Panc1 (cell line): ENCODE measurements around the gene TTLL11. TPM values are rescaled to one million over a fixed set of nuclear protein-coding genes. Genes with fewer than 3 reads are reported as not detected.

ENCODE experiments used
- ATAC-seq: fragments of 200-7000 bp; cut with Tn5 transposase; 2 replicates; pipeline ENCODE4 v1.9.1; 2020; ENCODE audit warnings: mild to moderate bottlenecking, moderate library complexity
- BruUV-seq: library from RNA; stranded (reverse); fragments of 400-500 nt; replicated peaks from 2 replicates; lab custom pipeline; 2021; lab: Mats Ljungman, UMichigan
- CTCF ChIA-PET: fragments of 300-600 bp; sonication (Branson Sonifier 250); formaldehyde crosslinking; loops from one replicate; lab custom pipeline; 2022; ENCODE audit warnings: antibody characterized with exemption; lab: Charles Lee
- POLR2A ChIA-PET: fragments of 300-600 bp; sonication (Branson Sonifier 250); formaldehyde crosslinking; loops from one replicate; lab custom pipeline; 2022; ENCODE audit warnings: antibody characterized with exemption; lab: Charles Lee
- DNase-seq: peaks from one replicate; pipeline ENCODE4 v3.0.0-alpha.2; 2010; ENCODE audit warnings: low read depth, low spot score
- H3K27ac ChIP-seq: 2 replicates; pipeline ENCODE4 v1.5.1; 2011; ENCODE audit warnings: mild to moderate bottlenecking, low read length, inconsistent platforms
- H3K27me3 ChIP-seq: fragments of 200-500 bp; sonication (Bioruptor generic); 2 replicates; pipeline ENCODE4 v1.6.0; 2014; ENCODE audit warnings: low read length, inconsistent platforms; ENCODE audit not compliant: control insufficient read depth, insufficient read depth
- H3K36me3 ChIP-seq: fragments of 200-500 bp; sonication (Bioruptor generic); 2 replicates; pipeline ENCODE4 v1.5.1; 2014; ENCODE audit warnings: inconsistent platforms, mild to moderate bottlenecking, low read length, moderate library complexity; ENCODE audit not compliant: control insufficient read depth, insufficient read depth
- H3K4me1 ChIP-seq: 2 replicates; pipeline ENCODE4 v1.5.1; 2011; ENCODE audit warnings: inconsistent platforms, mild to moderate bottlenecking, low read length, moderate library complexity; ENCODE audit not compliant: control insufficient read depth, insufficient read depth
- H3K4me3 ChIP-seq, 2 experiments: 2 replicates each; pipeline ENCODE4 v1.5.1; 2011 to 2012; ENCODE audit warnings: low read depth in 2 of 2, low read length in 2 of 2, mild to moderate bottlenecking in 2 of 2, inconsistent platforms in 1 of 2, moderate library complexity in 1 of 2
- H3K9me3 ChIP-seq: fragments of 200-500 bp; sonication (Bioruptor generic); 2 replicates; pipeline ENCODE4 v1.5.1; 2014; ENCODE audit warnings: low read depth, mild to moderate bottlenecking, inconsistent platforms, low read length, moderate library complexity; ENCODE audit not compliant: control insufficient read depth, insufficient read depth
- CTCF ChIP-seq: fragments of 450-650 bp; IDR thresholded peaks from 2 replicates; pipeline ENCODE4 v1.5.1; 2017; ENCODE audit warnings: mild to moderate bottlenecking
- POLR2AphosphoS5 ChIP-seq: IDR thresholded peaks from 2 replicates; pipeline ENCODE4 v1.6.1; 2012; ENCODE audit warnings: mild to moderate bottlenecking, low read depth, low read length, moderate library complexity
- REST ChIP-seq, 2 experiments: IDR thresholded peaks; 2 replicates each; pipeline ENCODE4 v1.6.1; 2011 to 2012; ENCODE audit warnings: low read depth in 2 of 2, control low read depth in 1 of 2, low read length in 1 of 2, mild to moderate bottlenecking in 1 of 2, moderate library complexity in 1 of 2; ENCODE audit not compliant: insufficient read depth in 1 of 2
- SIN3A ChIP-seq: IDR thresholded peaks from 2 replicates; pipeline ENCODE4 v1.6.1; 2012; ENCODE audit warnings: low read depth, mild to moderate bottlenecking, low read length, moderate library complexity, borderline replicate concordance; ENCODE audit not compliant: insufficient read depth
- TCF7L2 ChIP-seq: IDR thresholded peaks from 2 replicates; pipeline ENCODE4 v1.6.1; 2011; ENCODE audit warnings: mild to moderate bottlenecking, low read depth, low read length, inconsistent platforms
- in situ Hi-C: cut with HindIII; loops from 2 replicates; pipeline ENCODE4 v1.10.0; 2016; ENCODE audit warnings: low sequenced_read_pairs, low pct_unique_long_range_greater_than_20kb
- intact Hi-C: fragments of 100-400 bp; cut with micrococcal nuclease; formaldehyde crosslinking; loops from one replicate; pipeline ENCODE4 v1.10.0; 2022; ENCODE audit not compliant: unreplicated experiment
- total RNA-seq: library from RNA; stranded (reverse); gene quantifications from one replicate; pipeline ENCODE4 v1.2.1, GENCODE V29; 2021; ENCODE audit not compliant: unreplicated experiment

TTLL11 gene
- total RNA-seq, 1 experiment from 2014 or later, result 1.1 TPM

- ChIA-PET CTCF (no interaction called here), POLR2A (interaction anchor here (0.7 kb wide), 1 partner anchor 58 kb away, joined by 4 read pairs; no protein-coding TSS in a partner anchor)
- Histone ChIP-seq H3K27me3 (no peaks in the 10 kb centered on the region), H3K27ac (no peak overlapping the region), H3K9me3 (no peaks in the 10 kb centered on the region), H3K4me1 (no peaks in the 10 kb centered on the region), H3K36me3 (no peaks in the 10 kb centered on the region), H3K4me3 (no peak overlapping the region)
- no TSS peak for BruUV-seq
- TF ChIP-seq TCF7L2 (no peak), CTCF (no peak), POLR2AphosphoS5 (no peak)
- in situ Hi-C loops, result no loop called here
- ATAC-seq (no peak), DNase-seq (no peak)
- intact Hi-C loops, result no loop called here
These were observed 175.5 kb downstream of the TTLL11 start for GRCh38 chr9:121917375-121918335.

GRCh38 chr9:121915304-121915625, 177.8 kb downstream of the TTLL11 start:
- BruUV-seq, result no TSS peak
- DNase-seq (no peak), ATAC-seq (no peak)
- Histone ChIP-seq H3K9me3 (no peaks in the 10 kb centered on the region), H3K4me3 (no peak overlapping the region), H3K36me3 (no peaks in the 10 kb centered on the region), H3K4me1 (no peaks in the 10 kb centered on the region), H3K27me3 (no peaks in the 10 kb centered on the region), H3K27ac (no peak overlapping the region)
- TF ChIP-seq REST (IDR thresholded peaks at IDR 0.05; ENCODE audit: insufficient read depth in 1 of 2, low read depth in 2 of 2, low read length in 1 of 2) (no peak), TCF7L2 (no peak), POLR2AphosphoS5 (no peak), CTCF (no peak), SIN3A (no peak)
- ChIA-PET CTCF (no interaction called here), POLR2A (no interaction called here)
- in situ Hi-C loops (no loop called here), intact Hi-C loops (no loop called here)
